Tibial artery (tissue), 4 donors: ENCODE data around the gene TMEM47.

Experiments used
- DNase-seq, 2 donors: peaks; one replicate each; pipeline ENCODE4 v3.0.0-alpha.2; 2019
- H3K27ac ChIP-seq, 2 donors: fragments of 200-600 bp; sonication (generic) in 1 of 2; 1 replicate in 1 of 2; 2 replicates in 1 of 2; pipeline ENCODE4 v1.5.1; 2018 to 2019; ENCODE audit warnings: mild to moderate bottlenecking in 1 of 2
- H3K27me3 ChIP-seq, 2 donors: fragments of 200-600 bp; sonication (generic) in 1 of 2; one replicate each; pipeline versions ENCODE4 v1.5.1 to v1.6.0; 2016 to 2019
- H3K36me3 ChIP-seq, 3 donors: fragments of 200-600 bp; sonication (generic) in 2 of 3; one replicate each; pipeline ENCODE4 v1.5.1; 2016 to 2019; ENCODE audit warnings: mild to moderate bottlenecking in 2 of 3
- H3K4me1 ChIP-seq, 4 donors: fragments of 200-600 bp; sonication (generic) in 2 of 4; 1 replicate in 3 of 4; 2 replicates in 1 of 4; pipeline ENCODE4 v1.5.1; 2016 to 2019
- H3K4me3 ChIP-seq, 2 donors: fragments of 200-600 bp; sonication (generic) in 1 of 2; 1 replicate in 1 of 2; 2 replicates in 1 of 2; pipeline ENCODE4 v1.5.1; 2018 to 2019; ENCODE audit warnings: mild to moderate bottlenecking in 2 of 2
- H3K9me3 ChIP-seq, 3 donors: fragments of 200-600 bp; sonication (generic) in 1 of 3; one replicate each; pipeline ENCODE4 v1.5.1; 2016 to 2019
- CTCF ChIP-seq, 2 experiments: fragments of 200-600 bp in 1 of 2; fragments of 450-650 bp in 1 of 2; IDR thresholded peaks; one replicate each; pipeline ENCODE4 v1.5.1; 2017 to 2019; ENCODE audit warnings: antibody characterized with exemption in 2 of 2, mild to moderate bottlenecking in 1 of 2, moderate library complexity in 1 of 2
- intact Hi-C: fragments of 100-400 bp; cut with DNase I; formaldehyde crosslinking; loops from one replicate; pipeline ENCODE4 v1.15.0; 2023; ENCODE audit warnings: low total_unique reads

TMEM47 gene

GRCh38 chrX:34656467-34656841 lies 631 bp downstream of the TMEM47 start:
- Histone ChIP-seq H3K4me1 (peaks cover 0 to 7% (median 0%) of the 10 kb centered on the region in 4 donors), H3K9me3 (no peaks in the 10 kb centered on the region), H3K4me3 (peak overlapping the region; percentile 61 to 78), H3K27ac (peak overlapping the region; percentile 78 to 90), H3K27me3 (no peaks in the 10 kb centered on the region), H3K36me3 (no peaks in the 10 kb centered on the region)
- DNase-seq: peak; percentile 16 to 65
- intact Hi-C loops: no loop called here
- TF ChIP-seq CTCF (IDR thresholded peaks at IDR 0.05): no peak

GRCh38 chrX:34655501-34656455 lies 1.3 kb downstream of the TMEM47 start:
- Histone ChIP-seq H3K36me3 (no peaks in the 10 kb centered on the region), H3K27me3 (no peaks in the 10 kb centered on the region), H3K9me3 (no peaks in the 10 kb centered on the region), H3K27ac (peak overlapping the region; percentile 78 to 90), H3K4me1 (peaks cover 0 to 11% (median 0%) of the 10 kb centered on the region in 4 donors), H3K4me3 (peak overlapping the region; percentile 61 to 78)
- intact Hi-C loops: no loop called here
- no peak for TF ChIP-seq CTCF (IDR thresholded peaks at IDR 0.05)
- no peak for DNase-seq

- H3K27ac ChIP-seq: peak overlapping the region; percentile 78 to 90
- peak overlapping the region; percentile 61 to 78 for H3K4me3 ChIP-seq
- no peaks in the 10 kb centered on the region for H3K9me3 ChIP-seq
- no peak for DNase-seq
- intact Hi-C loops: no loop called here
- H3K36me3 ChIP-seq: no peaks in the 10 kb centered on the region
- no peaks in the 10 kb centered on the region for H3K27me3 ChIP-seq
- TF ChIP-seq CTCF (IDR thresholded peaks at IDR 0.05): no peak
- H3K4me1 ChIP-seq: peaks cover 0 to 11% (median 0%) of the 10 kb centered on the region in 4 donors
Measured at GRCh38 chrX:34654696-34655490, 2.2 kb downstream of the TMEM47 start.

GRCh38 chrX:34653811-34654210 lies 3.3 kb downstream of the TMEM47 start:
- H3K4me1 ChIP-seq: peaks cover 0 to 11% (median 0%) of the 10 kb centered on the region in 4 donors
- intact Hi-C loops: no loop called here
- no peaks in the 10 kb centered on the region for H3K36me3 ChIP-seq
- H3K4me3 ChIP-seq: peak overlapping the region; percentile 61 to 78
- no peak for DNase-seq
- H3K27me3 ChIP-seq: no peaks in the 10 kb centered on the region
- H3K9me3 ChIP-seq: no peaks in the 10 kb centered on the region
- H3K27ac ChIP-seq: peak overlapping the region; percentile 78 to 90
- TF ChIP-seq CTCF (IDR thresholded peaks at IDR 0.05): no peak

GRCh38 chrX:34642849-34643248 lies 14.2 kb downstream of the TMEM47 start:
- Histone ChIP-seq H3K36me3 (no peaks in the 10 kb centered on the region), H3K9me3 (no peaks in the 10 kb centered on the region), H3K4me1 (peaks cover 0 to 73% (median 0%) of the 10 kb centered on the region in 4 donors), H3K27ac (no peak overlapping the region), H3K27me3 (no peaks in the 10 kb centered on the region), H3K4me3 (no peak overlapping the region)
- DNase-seq: no peak
- intact Hi-C loops: no loop called here
- no peak for TF ChIP-seq CTCF (IDR thresholded peaks at IDR 0.05)
